Measurements from ENCODE around the gene KBTBD6. TPM values are rescaled to one million over a fixed set of nuclear protein-coding genes. Genes with fewer than 3 reads are reported as not detected.

The KBTBD6 gene
- total RNA-seq, 1 experiment from 2014 or later, result 5.1 TPM

- ChIA-PET CTCF (interaction anchor here (0.6 kb wide), 1 partner anchor 34 kb away, joined by 3 read pairs; no protein-coding TSS in a partner anchor), POLR2A (ENCODE audit: unreplicated experiment) (no interaction called here)
- Histone ChIP-seq H3K36me3 (ENCODE audit: low read depth, low read length) (no peaks in the 10 kb centered on the region), H3K4me1 (ENCODE audit: insufficient read depth, low read length) (no peaks in the 10 kb centered on the region), H3K27ac (ENCODE audit: low read length) (no peak overlapping the region), H3K9ac (ENCODE audit: low read length) (no peak overlapping the region), H3K4me3 (ENCODE audit: low read length) (no peak overlapping the region), H3K27me3 (ENCODE audit: low read length) (no peaks in the 10 kb centered on the region), H2AFZ (ENCODE audit: low read length) (no peak overlapping the region), H3F3A (ENCODE audit: low read length, unreplicated experiment) (no peaks in the 10 kb centered on the region), H3K79me2 (ENCODE audit: low read length) (no peaks in the 10 kb centered on the region), H3K9me3 (ENCODE audit: low read length) (no peaks in the 10 kb centered on the region), H3K9me2 (replicated peaks; ENCODE audit: low read length) (no peaks in the 10 kb centered on the region), H4K20me1 (ENCODE audit: low read length) (no peaks in the 10 kb centered on the region), H3K4me2 (ENCODE audit: low read length) (no peak overlapping the region)
- no peak for TF ChIP-seq EZH2 (IDR thresholded peaks at IDR 0.05; ENCODE audit: low read length, unreplicated experiment)
- TF ChIP-seq CTCF (conservative IDR thresholded peaks at IDR 0.05; ENCODE audit: low read depth, low read length), result no peak
- no peak for TF ChIP-seq EZH2phosphoT487 (IDR thresholded peaks at IDR 0.05; ENCODE audit: borderline replicate concordance, low read length)
- intact Hi-C loops (cut with micrococcal nuclease), result no loop called here
- DNase-seq, result no peak
- no peak for ATAC-seq
- no TSS peak for BruUV-seq (replicated peaks)
These were observed 29.5 kb upstream of the KBTBD6 start for GRCh38 chr13:41162151-41162550.

GRCh38 chr13:41159174-41159573, 26.6 kb upstream of the KBTBD6 start:
- no peaks in the 10 kb centered on the region for H3K9me3 ChIP-seq (ENCODE audit: low read length)
- no peaks in the 10 kb centered on the region for H3K4me1 ChIP-seq (ENCODE audit: insufficient read depth, low read length)
- no peak overlapping the region for H3K4me2 ChIP-seq (ENCODE audit: low read length)
- TF ChIP-seq CTCF (conservative IDR thresholded peaks at IDR 0.05; ENCODE audit: low read depth, low read length) (no peak), EZH2phosphoT487 (IDR thresholded peaks at IDR 0.05; ENCODE audit: borderline replicate concordance, low read length) (no peak), EZH2 (IDR thresholded peaks at IDR 0.05; ENCODE audit: low read length, unreplicated experiment) (no peak)
- DNase-seq (no peak), ATAC-seq (no peak)
- BruUV-seq (replicated peaks), result no TSS peak
- no peaks in the 10 kb centered on the region for H4K20me1 ChIP-seq (ENCODE audit: low read length)
- H3K9me2 ChIP-seq (replicated peaks; ENCODE audit: low read length), result no peaks in the 10 kb centered on the region
- H3K9ac ChIP-seq (ENCODE audit: low read length), result no peak overlapping the region
- CTCF ChIA-PET, result no interaction called here
- no peaks in the 10 kb centered on the region for H3F3A ChIP-seq (ENCODE audit: low read length, unreplicated experiment)
- H3K36me3 ChIP-seq (ENCODE audit: low read depth, low read length), result no peaks in the 10 kb centered on the region
- no peak overlapping the region for H3K27ac ChIP-seq (ENCODE audit: low read length)
- H3K4me3 ChIP-seq (ENCODE audit: low read length), result no peak overlapping the region
- H3K27me3 ChIP-seq (ENCODE audit: low read length), result no peaks in the 10 kb centered on the region
- H3K79me2 ChIP-seq (ENCODE audit: low read length), result no peaks in the 10 kb centered on the region
- intact Hi-C loops (cut with micrococcal nuclease), result no loop called here
- POLR2A ChIA-PET (ENCODE audit: unreplicated experiment), result no interaction called here
- H2AFZ ChIP-seq (ENCODE audit: low read length), result no peak overlapping the region

- no peaks in the 10 kb centered on the region for H3K9me2 ChIP-seq (replicated peaks; ENCODE audit: low read length)
- CTCF ChIA-PET, result no interaction called here
- H3K9ac ChIP-seq (ENCODE audit: low read length), result no peak overlapping the region
- no peaks in the 10 kb centered on the region for H3F3A ChIP-seq (ENCODE audit: low read length, unreplicated experiment)
- H2AFZ ChIP-seq (ENCODE audit: low read length), result no peak overlapping the region
- no peak overlapping the region for H3K27ac ChIP-seq (ENCODE audit: low read length)
- no peaks in the 10 kb centered on the region for H3K27me3 ChIP-seq (ENCODE audit: low read length)
- no peak overlapping the region for H3K4me3 ChIP-seq (ENCODE audit: low read length)
- no peaks in the 10 kb centered on the region for H3K79me2 ChIP-seq (ENCODE audit: low read length)
- H4K20me1 ChIP-seq (ENCODE audit: low read length), result no peaks in the 10 kb centered on the region
- TF ChIP-seq CTCF (conservative IDR thresholded peaks at IDR 0.05; ENCODE audit: low read depth, low read length), result no peak
- TF ChIP-seq EZH2phosphoT487 (IDR thresholded peaks at IDR 0.05; ENCODE audit: borderline replicate concordance, low read length), result no peak
- TF ChIP-seq EZH2 (IDR thresholded peaks at IDR 0.05; ENCODE audit: low read length, unreplicated experiment), result no peak
- POLR2A ChIA-PET (ENCODE audit: unreplicated experiment), result interaction anchor here (0.6 kb wide), 1 partner anchor 59 kb away, joined by 7 read pairs; no protein-coding TSS in a partner anchor
- H3K4me2 ChIP-seq (ENCODE audit: low read length), result no peak overlapping the region
- no peak for ATAC-seq
- intact Hi-C loops (cut with micrococcal nuclease), result no loop called here
- no TSS peak for BruUV-seq (replicated peaks)
- 0 out of 2 replicates have a peak, but pooled peaks cover 4% of the 10 kb centered on the region for H3K9me3 ChIP-seq (ENCODE audit: low read length)
- no peaks in the 10 kb centered on the region for H3K4me1 ChIP-seq (ENCODE audit: insufficient read depth, low read length)
- no peak for DNase-seq
- no peaks in the 10 kb centered on the region for H3K36me3 ChIP-seq (ENCODE audit: low read depth, low read length)
These were observed 24.6 kb upstream of the KBTBD6 start for GRCh38 chr13:41157048-41157717.

All from PC-3 (cell line).